ENCODE results near the gene SFT2D3.

The SFT2D3 gene

DNA sequence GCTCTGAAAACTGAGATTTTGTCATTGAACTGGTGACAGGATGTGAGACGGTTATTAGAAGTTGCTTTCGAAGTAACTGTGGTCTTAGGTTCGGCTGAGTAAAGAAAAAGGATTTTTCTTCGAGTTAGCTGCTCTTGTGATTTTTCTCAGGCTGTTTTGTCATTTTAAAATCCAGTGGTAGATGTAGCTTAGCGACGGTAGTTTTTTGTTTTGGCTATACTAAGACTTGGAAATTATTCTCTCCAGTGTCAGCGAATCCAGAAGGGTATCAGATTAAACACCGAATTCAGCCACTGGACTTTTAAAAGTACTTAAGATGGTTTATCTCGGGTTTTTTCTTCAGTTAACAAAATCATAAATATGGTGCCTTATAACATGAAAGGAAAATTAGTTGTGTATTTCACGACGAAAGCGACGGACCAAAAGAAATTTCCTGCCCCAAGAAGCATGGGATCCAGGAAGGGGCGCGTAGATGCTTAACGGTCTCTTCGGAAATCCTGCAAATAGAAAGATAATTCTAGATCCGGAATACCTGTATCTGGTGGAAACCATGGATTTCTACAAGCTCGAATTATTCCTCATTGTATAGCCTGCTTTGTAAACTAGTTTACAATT lies 1.2 kb downstream of the SFT2D3 start:
- WGBS, 2 experiments (ENCODE audit: insufficient coverage in 2 of 2): 68 to 76% methylated on average over 15 to 17 of the region's 19 CpGs
- H3K27ac ChIP-seq (ENCODE audit: low read depth, low read length, severe bottlenecking): peak overlapping the region; percentile 92
- peaks cover 5% of the 10 kb centered on the region for H3K4me1 ChIP-seq (ENCODE audit: control insufficient read depth, insufficient read depth, low read length, poor library complexity, severe bottlenecking)
- peak overlapping the region; percentile 51 for H3K4me3 ChIP-seq (ENCODE audit: extremely low read depth, insufficient read depth, low read length, poor library complexity, severe bottlenecking)
- H3K9me3 ChIP-seq (ENCODE audit: control insufficient read depth, low read length): no peaks in the 10 kb centered on the region
- H3K36me3 ChIP-seq (ENCODE audit: control insufficient read depth, insufficient read depth, low read length): peaks cover 49% of the 10 kb centered on the region

DNA sequence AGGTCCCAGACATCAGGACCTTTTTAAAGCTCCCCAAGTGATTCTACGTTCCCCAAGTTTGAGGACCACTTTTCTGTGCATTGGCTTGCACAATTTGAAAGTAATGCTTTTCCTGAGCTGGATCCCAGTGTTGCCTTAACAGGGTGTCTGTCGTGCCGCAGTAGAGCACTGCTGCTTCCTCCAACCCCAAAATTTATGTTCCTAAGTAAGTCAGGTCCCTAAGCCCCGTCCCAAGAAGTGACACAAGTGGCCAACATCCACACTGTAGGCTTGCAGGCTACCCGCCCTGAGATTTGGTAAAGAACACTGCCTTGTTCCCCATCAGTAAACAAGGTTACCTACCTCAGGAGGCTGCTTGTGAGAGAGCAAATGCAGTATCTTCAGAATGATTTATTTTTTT lies 2.0 kb downstream of the SFT2D3 start:
- H3K36me3 ChIP-seq (ENCODE audit: control insufficient read depth, insufficient read depth, low read length): peaks cover 57% of the 10 kb centered on the region
- WGBS, 2 experiments (ENCODE audit: insufficient coverage in 2 of 2): 97 to 100% methylated on average over 3 to 4 of the region's 5 CpGs
- H3K9me3 ChIP-seq (ENCODE audit: control insufficient read depth, low read length): no peaks in the 10 kb centered on the region
- no peak overlapping the region for H3K27ac ChIP-seq (ENCODE audit: low read depth, low read length, severe bottlenecking)
- H3K4me3 ChIP-seq (ENCODE audit: extremely low read depth, insufficient read depth, low read length, poor library complexity, severe bottlenecking): no peak overlapping the region
- peaks cover 5% of the 10 kb centered on the region for H3K4me1 ChIP-seq (ENCODE audit: control insufficient read depth, insufficient read depth, low read length, poor library complexity, severe bottlenecking)

DNA sequence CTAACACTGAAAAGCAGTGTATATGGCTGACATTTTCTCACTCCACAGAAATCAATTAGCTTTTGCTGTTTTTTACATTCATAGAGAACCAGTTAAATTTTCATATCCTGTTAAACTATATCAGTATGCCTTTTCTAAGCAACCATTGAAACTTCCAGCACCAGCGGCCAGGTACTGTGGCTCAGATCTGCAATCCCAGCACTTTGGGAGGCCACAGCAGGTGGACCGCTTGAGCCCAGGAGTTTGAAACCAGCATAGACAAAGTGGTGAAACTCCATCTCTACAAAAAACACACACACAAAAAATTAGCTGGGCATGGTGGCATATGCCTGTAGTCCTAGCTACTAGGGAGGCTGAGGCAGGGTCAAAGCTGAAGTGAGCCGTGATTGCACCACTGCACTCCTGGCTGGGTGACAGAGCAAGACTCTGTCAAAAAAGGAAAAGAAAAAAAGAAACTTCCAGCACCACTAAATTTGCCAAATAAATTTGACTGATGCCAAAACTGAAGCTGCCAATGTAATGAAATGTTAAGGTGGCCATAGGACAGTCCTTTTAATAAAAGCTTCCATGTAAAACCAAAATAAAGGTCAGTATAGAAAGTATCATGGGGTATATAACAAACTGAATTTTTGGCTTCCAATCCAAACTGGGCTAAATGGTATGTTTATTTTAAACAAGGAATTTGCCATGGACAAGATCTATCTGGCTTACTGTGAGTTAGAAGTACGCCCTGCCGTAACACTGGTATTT lies 3.5 kb downstream of the SFT2D3 start:
- Histone ChIP-seq H3K4me3 (ENCODE audit: extremely low read depth, insufficient read depth, low read length, poor library complexity, severe bottlenecking) (no peak overlapping the region), H3K27ac (ENCODE audit: low read depth, low read length, severe bottlenecking) (no peak overlapping the region), H3K4me1 (ENCODE audit: control insufficient read depth, insufficient read depth, low read length, poor library complexity, severe bottlenecking) (peaks cover 5% of the 10 kb centered on the region), H3K36me3 (ENCODE audit: control insufficient read depth, insufficient read depth, low read length) (peaks cover 72% of the 10 kb centered on the region), H3K9me3 (ENCODE audit: control insufficient read depth, low read length) (no peaks in the 10 kb centered on the region)
- 89 to 100% methylated on average over 4 to 5 of the region's 5 CpGs for WGBS, 2 experiments (ENCODE audit: insufficient coverage in 2 of 2)

DNA sequence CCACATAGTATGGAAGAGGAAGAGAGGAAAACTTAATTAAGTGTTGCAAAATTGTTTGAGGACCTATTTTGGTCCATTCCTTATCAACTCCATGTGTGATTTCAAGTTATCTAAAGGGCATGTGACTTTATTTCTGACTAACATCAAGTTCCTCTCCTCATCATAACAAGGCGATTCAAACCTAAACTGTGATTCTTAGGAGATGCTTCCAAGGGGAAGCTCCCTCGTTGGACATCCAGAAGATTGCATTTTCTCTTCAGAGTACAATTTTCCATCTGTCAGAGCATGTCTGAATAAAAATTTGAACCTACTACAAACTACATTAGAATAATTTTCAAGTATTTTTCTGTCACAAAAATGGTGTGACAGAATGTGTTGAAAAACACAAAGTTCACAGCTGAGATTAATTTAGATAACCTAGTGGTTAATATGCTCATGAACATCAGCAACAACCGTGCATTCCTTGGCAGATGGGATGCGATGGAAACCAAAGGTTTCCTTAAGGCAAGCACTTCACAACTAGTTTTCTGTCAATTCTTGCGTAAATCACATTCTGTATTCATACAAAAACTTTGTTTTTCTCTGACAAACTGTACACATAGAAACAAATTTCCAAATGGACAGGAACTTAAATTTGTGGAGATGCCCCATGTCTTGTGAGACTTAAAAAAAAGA lies 4.2 kb downstream of the SFT2D3 start:
- H3K9me3 ChIP-seq (ENCODE audit: control insufficient read depth, low read length): no peaks in the 10 kb centered on the region
- peaks cover 79% of the 10 kb centered on the region for H3K36me3 ChIP-seq (ENCODE audit: control insufficient read depth, insufficient read depth, low read length)
- 96 to 98% methylated on average over 3 to 4 of the region's 5 CpGs for WGBS, 2 experiments (ENCODE audit: insufficient coverage in 2 of 2)
- H3K4me1 ChIP-seq (ENCODE audit: control insufficient read depth, insufficient read depth, low read length, poor library complexity, severe bottlenecking): peaks cover 4% of the 10 kb centered on the region
- H3K4me3 ChIP-seq (ENCODE audit: extremely low read depth, insufficient read depth, low read length, poor library complexity, severe bottlenecking): no peak overlapping the region
- H3K27ac ChIP-seq (ENCODE audit: low read depth, low read length, severe bottlenecking): no peak overlapping the region

DNA sequence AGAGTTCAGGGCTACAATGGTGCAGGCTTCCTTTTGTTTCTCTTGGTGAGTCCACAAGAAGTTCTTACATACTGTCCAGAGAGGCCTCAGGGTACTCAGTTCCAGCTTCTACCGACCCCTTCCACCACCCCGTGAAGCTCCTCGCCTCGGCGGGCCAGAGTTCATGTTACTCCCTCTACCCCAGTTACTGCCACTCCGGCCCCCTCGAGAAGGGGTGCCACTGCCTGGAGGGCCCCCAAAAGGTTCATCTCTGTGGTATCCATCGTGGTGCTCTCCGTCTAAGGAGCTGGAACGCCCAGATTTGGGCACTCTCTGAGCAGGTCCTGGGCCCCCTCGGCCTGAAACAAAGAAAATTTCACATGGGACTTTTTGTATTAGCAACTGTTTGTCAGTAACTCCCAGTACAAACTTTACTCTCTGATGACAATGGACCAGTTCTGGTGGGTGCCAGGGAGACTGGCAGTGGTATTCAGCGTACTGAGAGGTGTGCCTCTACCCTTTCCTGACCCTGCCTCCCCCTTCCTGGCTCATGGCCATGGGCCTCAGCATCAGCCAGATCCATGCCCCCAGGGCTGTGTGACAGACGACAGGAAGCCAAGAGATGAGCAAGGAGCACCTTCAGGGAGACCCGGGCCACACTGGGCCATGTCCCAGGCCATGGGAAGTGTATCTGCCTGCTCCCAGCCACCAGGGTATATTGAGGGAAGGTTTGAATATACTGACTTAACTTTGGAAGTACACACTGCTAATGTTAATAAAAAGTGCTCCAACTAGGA lies 5.1 kb downstream of the SFT2D3 start:
- H3K4me1 ChIP-seq (ENCODE audit: control insufficient read depth, insufficient read depth, low read length, poor library complexity, severe bottlenecking): no peaks in the 10 kb centered on the region
- no peak overlapping the region for H3K4me3 ChIP-seq (ENCODE audit: extremely low read depth, insufficient read depth, low read length, poor library complexity, severe bottlenecking)
- H3K36me3 ChIP-seq (ENCODE audit: control insufficient read depth, insufficient read depth, low read length): peaks cover 85% of the 10 kb centered on the region
- 95% methylated on average over 12 to 13 of the region's 14 CpGs for WGBS, 2 experiments (ENCODE audit: insufficient coverage in 2 of 2)
- H3K27ac ChIP-seq (ENCODE audit: low read depth, low read length, severe bottlenecking): no peak overlapping the region
- no peaks in the 10 kb centered on the region for H3K9me3 ChIP-seq (ENCODE audit: control insufficient read depth, low read length)

GRCh38 chr2:127707890-127708648 lies 6.8 kb downstream of the SFT2D3 start:
- WGBS, 2 experiments (ENCODE audit: insufficient coverage in 2 of 2): 93 to 95% methylated on average over 9 of the region's 9 CpGs
- Histone ChIP-seq H3K9me3 (ENCODE audit: control insufficient read depth, low read length) (no peaks in the 10 kb centered on the region), H3K4me1 (ENCODE audit: control insufficient read depth, insufficient read depth, low read length, poor library complexity, severe bottlenecking) (no peaks in the 10 kb centered on the region), H3K27ac (ENCODE audit: low read depth, low read length, severe bottlenecking) (no peak overlapping the region), H3K36me3 (ENCODE audit: control insufficient read depth, insufficient read depth, low read length) (peaks cover 82% of the 10 kb centered on the region), H3K4me3 (ENCODE audit: extremely low read depth, insufficient read depth, low read length, poor library complexity, severe bottlenecking) (no peak overlapping the region)

- H3K9me3 ChIP-seq (ENCODE audit: control insufficient read depth, low read length): no peaks in the 10 kb centered on the region
- no peaks in the 10 kb centered on the region for H3K4me1 ChIP-seq (ENCODE audit: control insufficient read depth, insufficient read depth, low read length, poor library complexity, severe bottlenecking)
- H3K27ac ChIP-seq (ENCODE audit: low read depth, low read length, severe bottlenecking): no peak overlapping the region
- H3K4me3 ChIP-seq (ENCODE audit: extremely low read depth, insufficient read depth, low read length, poor library complexity, severe bottlenecking): no peak overlapping the region
- 91 to 96% methylated on average over 13 of the region's 13 CpGs for WGBS, 2 experiments (ENCODE audit: insufficient coverage in 2 of 2)
- H3K36me3 ChIP-seq (ENCODE audit: control insufficient read depth, insufficient read depth, low read length): peaks cover 81% of the 10 kb centered on the region
Observed at GRCh38 chr2:127709336-127709735, 8.0 kb downstream of the SFT2D3 start.

GRCh38 chr2:127712999-127713398 lies 11.7 kb downstream of the SFT2D3 start:
- Histone ChIP-seq H3K4me3 (ENCODE audit: extremely low read depth, insufficient read depth, low read length, poor library complexity, severe bottlenecking) (no peak overlapping the region), H3K4me1 (ENCODE audit: control insufficient read depth, insufficient read depth, low read length, poor library complexity, severe bottlenecking) (no peaks in the 10 kb centered on the region), H3K36me3 (ENCODE audit: control insufficient read depth, insufficient read depth, low read length) (peaks cover 63% of the 10 kb centered on the region), H3K9me3 (ENCODE audit: control insufficient read depth, low read length) (no peaks in the 10 kb centered on the region), H3K27ac (ENCODE audit: low read depth, low read length, severe bottlenecking) (no peak overlapping the region)
- WGBS, 2 experiments (ENCODE audit: insufficient coverage in 2 of 2): 100% methylated on average over 1 to 2 of the region's 2 CpGs

- Histone ChIP-seq H3K4me1 (ENCODE audit: control insufficient read depth, insufficient read depth, low read length, poor library complexity, severe bottlenecking) (no peaks in the 10 kb centered on the region), H3K9me3 (ENCODE audit: control insufficient read depth, low read length) (no peaks in the 10 kb centered on the region), H3K36me3 (ENCODE audit: control insufficient read depth, insufficient read depth, low read length) (peaks cover 63% of the 10 kb centered on the region), H3K27ac (ENCODE audit: low read depth, low read length, severe bottlenecking) (no peak overlapping the region), H3K4me3 (ENCODE audit: extremely low read depth, insufficient read depth, low read length, poor library complexity, severe bottlenecking) (no peak overlapping the region)
- 98% methylated on average over 20 to 23 of the region's 25 CpGs for WGBS, 2 experiments (ENCODE audit: insufficient coverage in 2 of 2)
Observed at GRCh38 chr2:127713562-127713961, 12.3 kb downstream of the SFT2D3 start.

All from mesodermal cell (in vitro differentiated cells).